A549 (cell line): ENCODE data around the gene SLC25A34.

Source experiments
- KDM5A ChIP-seq: fragments of 200-600 bp; sonication (generic); IDR thresholded peaks from 2 replicates; pipeline ENCODE4 v1.6.1; 2016; ENCODE audit warnings: antibody characterized with exemption, mild to moderate bottlenecking
- SMC3 ChIP-seq: fragments of >200 bp; sonication (Bioruptor Twin); formaldehyde crosslinking; IDR thresholded peaks from 3 replicates; pipeline ENCODE4 v1.6.1; 2018; ENCODE audit warnings: inconsistent platforms

- TF ChIP-seq KDM5A (no peak), SMC3 (no peak)
Measured at GRCh38 chr1:15737324-15738319, 1.6 kb downstream of the SLC25A34 start.
